GM18502 (cell line): Measurements from ENCODE around the gene IRGQ.
"Not testable (repeated sequence)": the region's sequence is repeated elsewhere in the genome, so short reads cannot be mapped to it uniquely, and the experiment has no call there.

ENCODE experiments used
- ATAC-seq: cut with Tn5 transposase; IDR thresholded peaks from one replicate; pipeline ENCODE4 v1.9.1; 2021; ENCODE audit warnings: mild to moderate bottlenecking; ENCODE audit not compliant: unreplicated experiment, poor library complexity

The IRGQ gene

GRCh38 chr19:43595999-43596841 lies at the start of gene IRGQ, which contains the start of gene ZNF576:
Gene IRGQ, minus strand, starts transcription at chr19:43596134. Its CDS starts 796 bp downstream, at chr19:43595338.
Gene ZNF576, plus strand, starts transcription at chr19:43596595. Its CDS starts 514 bp downstream, at chr19:43597109.
- ATAC-seq, result peak; percentile 75

GRCh38 chr19:43644181-43644580 lies 48.2 kb upstream of the IRGQ start:
- no peak for ATAC-seq

GRCh38 chr19:43643326-43643725 lies 47.4 kb upstream of the IRGQ start:
- no peak for ATAC-seq

- ATAC-seq, result no peak
Observed at GRCh38 chr19:43642531-43642930, 46.6 kb upstream of the IRGQ start.

GRCh38 chr19:43641333-43641732 lies 45.4 kb upstream of the IRGQ start:
- no peak for ATAC-seq

- ATAC-seq, result no peak
Observed at GRCh38 chr19:43640424-43640757, 44.5 kb upstream of the IRGQ start.

GRCh38 chr19:43639519-43640423 lies 43.8 kb upstream of the IRGQ start, which contains the start of gene CADM4:
Gene CADM4, minus strand, starts transcription at chr19:43639850. Its CDS starts 60 bp downstream, at chr19:43639790.
- no peak for ATAC-seq

GRCh38 chr19:43638995-43639518 lies 43.1 kb upstream of the IRGQ start:
- ATAC-seq, result no peak

- no peak for ATAC-seq
Observed at GRCh38 chr19:43638214-43638994, 42.5 kb upstream of the IRGQ start.

GRCh38 chr19:43636121-43636683 lies 40.3 kb upstream of the IRGQ start:
- no peak for ATAC-seq

GRCh38 chr19:43635561-43635940 lies 39.6 kb upstream of the IRGQ start:
- not testable (repeated sequence) for ATAC-seq

- ATAC-seq, result no peak
Observed at GRCh38 chr19:43634872-43635560, 39.1 kb upstream of the IRGQ start.

GRCh38 chr19:43634506-43634871 lies 38.6 kb upstream of the IRGQ start:
- ATAC-seq, result no peak

- ATAC-seq, result no peak
Observed at GRCh38 chr19:43634068-43634467, 38.1 kb upstream of the IRGQ start.

GRCh38 chr19:43633520-43633919 lies 37.6 kb upstream of the IRGQ start:
- no peak for ATAC-seq

- no peak for ATAC-seq
Observed at GRCh38 chr19:43631491-43631890, 35.6 kb upstream of the IRGQ start.

GRCh38 chr19:43628646-43629326 lies 32.9 kb upstream of the IRGQ start:
- ATAC-seq, result no peak

- no peak for ATAC-seq
Observed at GRCh38 chr19:43626838-43627237, 30.9 kb upstream of the IRGQ start.
